ENCODE results near the gene RPGRIP1. TPM values are rescaled to one million over a fixed set of nuclear protein-coding genes. Genes with fewer than 3 reads are reported as not detected.
A peak's percentile ranks its signal among the peaks of the same experiment; 100 is the strongest.

Gene RPGRIP1
- polyA plus RNA-seq, 1 donor: 0.49 TPM

- DNase-seq: no peak
- H3K4me1 ChIP-seq (ENCODE audit: control insufficient read depth, insufficient read depth, low read length): peaks cover 4% of the 10 kb centered on the region
Observed at GRCh38 chr14:21258005-21258888, 21.6 kb upstream of the RPGRIP1 start.

DNA sequence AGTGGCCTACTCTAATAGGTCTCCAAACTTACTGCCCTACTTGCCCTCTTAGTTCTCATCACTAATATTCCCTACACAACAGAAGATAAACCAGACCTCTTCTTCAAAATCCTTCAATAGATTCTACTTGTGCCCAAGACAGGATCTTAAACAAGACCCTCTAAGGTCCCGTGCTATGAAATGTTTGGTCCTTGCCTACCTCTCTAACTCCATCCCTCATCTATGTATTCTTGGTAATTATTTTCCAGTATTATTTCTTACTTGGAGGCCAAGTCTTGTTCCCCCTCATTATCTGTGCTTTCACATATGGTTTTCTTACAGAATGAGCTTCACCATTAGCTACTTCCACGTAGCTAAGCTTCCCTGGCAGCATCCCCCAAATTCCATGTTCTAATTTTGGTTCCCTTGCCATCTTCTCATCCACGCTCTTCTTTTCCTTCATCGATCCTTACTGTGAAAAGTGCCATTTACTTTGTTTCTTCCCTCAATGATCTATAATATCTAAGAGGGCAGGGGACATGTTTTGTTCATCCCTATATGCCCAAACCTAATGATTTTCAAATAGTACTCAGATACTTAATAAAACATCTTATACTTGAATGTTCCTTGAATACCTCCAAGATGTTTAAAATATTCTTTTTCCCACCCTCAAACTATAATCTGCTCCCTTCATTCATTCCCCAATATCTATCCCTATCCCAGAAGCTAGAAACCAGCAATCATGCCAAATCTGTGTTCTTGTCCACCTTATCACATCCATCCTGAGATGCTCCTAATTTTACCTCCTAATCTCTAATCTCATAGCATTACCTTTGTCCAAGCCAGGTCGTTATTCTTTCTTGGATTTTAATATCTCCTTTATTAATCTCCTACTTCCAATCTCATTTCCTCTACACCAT is 20.7 kb upstream of the RPGRIP1 start:
- Histone ChIP-seq H3K9me3 (ENCODE audit: control insufficient read depth, low read depth, low read length) (no peaks in the 10 kb centered on the region), H3K36me3 (ENCODE audit: control insufficient read depth, insufficient read depth, low read length) (peaks cover 81% of the 10 kb centered on the region), H3K4me1 (ENCODE audit: control insufficient read depth, insufficient read depth, low read length) (peaks cover 4% of the 10 kb centered on the region), H3K27ac (ENCODE audit: low read length) (no peak overlapping the region), H3K4me3 (ENCODE audit: low read length) (no peak overlapping the region), H3K27me3 (ENCODE audit: control insufficient read depth, insufficient read depth, low read length) (no peaks in the 10 kb centered on the region)
- 93% methylated on average over 4 of the region's 5 CpGs for WGBS (ENCODE audit: insufficient coverage, low lambda C conversion rate)
- DNase-seq: no peak

More at GRCh38 chr14:21258005-21258888, 21.6 kb upstream of the RPGRIP1 start:
- Histone ChIP-seq H3K36me3 (ENCODE audit: control insufficient read depth, insufficient read depth, low read length) (peaks cover 76% of the 10 kb centered on the region), H3K27me3 (ENCODE audit: control insufficient read depth, insufficient read depth, low read length) (no peaks in the 10 kb centered on the region), H3K27ac (ENCODE audit: low read length) (no peak overlapping the region), H3K4me3 (ENCODE audit: low read length) (no peak overlapping the region), H3K9me3 (ENCODE audit: control insufficient read depth, low read depth, low read length) (no peaks in the 10 kb centered on the region)
- WGBS (ENCODE audit: insufficient coverage, low lambda C conversion rate): no CpG with 5 or more reads among the region's 10 CpGs

DNA sequence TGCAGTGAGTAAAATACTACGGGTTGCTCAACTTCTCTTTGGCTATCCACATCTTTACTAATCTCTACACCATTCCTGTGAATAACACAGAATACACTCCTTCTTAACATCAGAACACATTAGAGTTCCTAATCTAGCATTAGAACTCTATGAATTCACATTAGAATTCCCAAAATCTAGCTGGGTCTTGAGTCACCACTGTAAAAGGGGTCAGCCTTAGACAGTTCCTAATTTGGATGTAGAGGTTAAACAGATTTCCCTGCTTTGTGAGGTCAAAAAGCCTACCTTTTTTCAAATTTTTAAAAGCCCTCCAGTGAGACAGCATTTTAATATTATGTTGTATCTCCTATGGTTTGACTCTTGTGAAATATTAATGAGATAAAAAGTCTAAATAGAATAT is 18.1 kb upstream of the RPGRIP1 start:
- H3K27me3 ChIP-seq (ENCODE audit: control insufficient read depth, insufficient read depth, low read length): no peaks in the 10 kb centered on the region
- H3K27ac ChIP-seq (ENCODE audit: low read length): no peak overlapping the region
- no peaks in the 10 kb centered on the region for H3K9me3 ChIP-seq (ENCODE audit: control insufficient read depth, low read depth, low read length)
- peaks cover 79% of the 10 kb centered on the region for H3K36me3 ChIP-seq (ENCODE audit: control insufficient read depth, insufficient read depth, low read length)
- no peak overlapping the region for H3K4me3 ChIP-seq (ENCODE audit: low read length)
- no peak for DNase-seq
- H3K4me1 ChIP-seq (ENCODE audit: control insufficient read depth, insufficient read depth, low read length): peaks cover 7% of the 10 kb centered on the region
- 80% methylated on average over 1 of the region's 1 CpG for WGBS (ENCODE audit: insufficient coverage, low lambda C conversion rate)

GRCh38 chr14:21262410-21262809 is 17.5 kb upstream of the RPGRIP1 start:
- H3K4me3 ChIP-seq (ENCODE audit: low read length): no peak overlapping the region
- WGBS (ENCODE audit: insufficient coverage, low lambda C conversion rate): 67% methylated on average over 1 of the region's 3 CpGs

DNA sequence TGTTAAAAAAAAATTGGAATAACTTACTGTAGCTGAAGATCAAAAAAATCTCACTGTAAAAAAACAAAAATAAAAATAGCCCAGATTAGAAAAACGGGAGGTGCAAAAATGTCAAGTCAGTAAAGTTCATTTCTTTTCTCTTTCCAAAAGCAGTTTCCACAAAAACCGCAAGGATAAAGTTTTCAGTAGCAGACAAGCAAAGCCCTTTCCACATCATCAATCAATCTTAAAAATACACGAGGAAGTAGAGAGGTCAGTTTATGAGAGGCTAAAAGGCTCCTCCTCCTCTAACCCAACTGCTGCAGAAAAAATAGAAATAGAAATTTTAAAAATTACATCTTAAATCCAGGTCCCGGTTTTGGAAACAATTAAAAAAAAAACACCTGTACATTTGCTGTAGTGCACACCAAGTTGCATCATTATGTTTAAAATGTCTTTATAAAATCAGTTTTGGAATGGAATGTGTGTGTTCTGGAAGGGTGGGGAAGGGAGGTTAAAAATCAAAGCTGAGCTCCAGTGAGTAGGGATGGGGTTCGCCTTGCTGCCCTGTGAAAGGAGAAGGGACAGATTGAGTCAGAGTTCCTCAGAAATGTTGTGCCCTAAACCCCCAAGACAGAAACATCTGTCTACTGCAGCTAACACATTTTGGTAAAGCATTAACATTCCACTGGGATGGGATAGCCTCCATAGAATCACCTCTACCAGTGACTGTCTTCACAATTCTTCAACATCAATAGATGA is 16.4 kb upstream of the RPGRIP1 start:
- Histone ChIP-seq H3K27me3 (ENCODE audit: control insufficient read depth, insufficient read depth, low read length) (no peaks in the 10 kb centered on the region), H3K4me3 (ENCODE audit: low read length) (no peak overlapping the region), H3K9me3 (ENCODE audit: control insufficient read depth, low read depth, low read length) (no peaks in the 10 kb centered on the region), H3K36me3 (ENCODE audit: control insufficient read depth, insufficient read depth, low read length) (peaks cover 69% of the 10 kb centered on the region), H3K4me1 (ENCODE audit: control insufficient read depth, insufficient read depth, low read length) (peaks cover 7% of the 10 kb centered on the region), H3K27ac (ENCODE audit: low read length) (no peak overlapping the region)
- 13% methylated on average over 1 of the region's 5 CpGs for WGBS (ENCODE audit: insufficient coverage, low lambda C conversion rate)
- no peak for DNase-seq

More at GRCh38 chr14:21262410-21262809, 17.5 kb upstream of the RPGRIP1 start:
- H3K36me3 ChIP-seq (ENCODE audit: control insufficient read depth, insufficient read depth, low read length): peaks cover 77% of the 10 kb centered on the region
- no peak overlapping the region for H3K27ac ChIP-seq (ENCODE audit: low read length)
- DNase-seq: no peak
- H3K4me1 ChIP-seq (ENCODE audit: control insufficient read depth, insufficient read depth, low read length): peaks cover 7% of the 10 kb centered on the region
- H3K27me3 ChIP-seq (ENCODE audit: control insufficient read depth, insufficient read depth, low read length): no peaks in the 10 kb centered on the region
- no peaks in the 10 kb centered on the region for H3K9me3 ChIP-seq (ENCODE audit: control insufficient read depth, low read depth, low read length)

DNA sequence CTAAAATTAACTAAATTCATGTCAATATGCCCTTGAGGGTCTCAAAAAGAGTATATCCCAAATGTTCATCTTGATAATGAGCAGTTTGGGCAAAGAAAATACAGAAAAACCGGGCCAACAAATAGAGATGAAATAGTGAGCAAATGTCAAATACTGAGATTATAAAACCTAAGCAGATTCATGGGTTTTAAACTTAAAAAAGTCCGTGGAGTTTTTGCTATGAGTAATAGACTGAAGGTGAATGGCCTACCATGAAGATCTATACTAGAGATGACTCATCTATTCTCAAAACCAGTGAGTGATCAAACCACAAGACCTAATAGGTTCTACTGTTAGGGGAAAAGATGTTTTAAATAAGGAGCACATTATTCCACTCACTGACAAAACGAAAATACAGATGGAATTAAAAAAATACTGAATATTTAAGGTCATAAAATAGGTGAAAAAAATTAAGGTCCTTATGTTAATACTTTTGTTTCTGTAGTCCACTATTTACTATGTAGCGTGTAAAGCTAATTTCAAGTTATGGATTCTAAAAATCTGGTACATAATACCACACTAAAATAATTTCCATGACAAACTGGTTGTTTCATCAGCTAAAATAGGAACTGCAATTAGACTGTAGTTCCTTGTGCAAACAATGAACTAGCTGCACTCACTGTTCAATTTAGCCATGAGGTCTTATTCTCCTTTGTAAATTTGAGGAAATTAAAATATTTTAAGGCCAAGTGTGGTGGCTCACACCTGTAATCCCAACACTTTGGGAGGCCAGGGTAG is 15.7 kb upstream of the RPGRIP1 start:
- DNase-seq: no peak
- H3K27me3 ChIP-seq (ENCODE audit: control insufficient read depth, insufficient read depth, low read length): no peaks in the 10 kb centered on the region
- H3K27ac ChIP-seq (ENCODE audit: low read length): no peak overlapping the region
- H3K36me3 ChIP-seq (ENCODE audit: control insufficient read depth, insufficient read depth, low read length): peaks cover 62% of the 10 kb centered on the region
- peaks cover 7% of the 10 kb centered on the region for H3K4me1 ChIP-seq (ENCODE audit: control insufficient read depth, insufficient read depth, low read length)
- H3K9me3 ChIP-seq (ENCODE audit: control insufficient read depth, low read depth, low read length): no peaks in the 10 kb centered on the region
- 51% methylated on average over 3 of the region's 4 CpGs for WGBS (ENCODE audit: insufficient coverage, low lambda C conversion rate)
- no peak overlapping the region for H3K4me3 ChIP-seq (ENCODE audit: low read length)

- no peaks in the 10 kb centered on the region for H3K9me3 ChIP-seq (ENCODE audit: control insufficient read depth, low read depth, low read length)
- no CpG with 5 or more reads among the region's 10 CpGs for WGBS (ENCODE audit: insufficient coverage, low lambda C conversion rate)
- no peak for DNase-seq
- H3K4me1 ChIP-seq (ENCODE audit: control insufficient read depth, insufficient read depth, low read length): peaks cover 11% of the 10 kb centered on the region
- no peaks in the 10 kb centered on the region for H3K27me3 ChIP-seq (ENCODE audit: control insufficient read depth, insufficient read depth, low read length)
- peak overlapping the region; percentile 87 for H3K4me3 ChIP-seq (ENCODE audit: low read length)
- peak overlapping the region; percentile 10 for H3K27ac ChIP-seq (ENCODE audit: low read length)
- H3K36me3 ChIP-seq (ENCODE audit: control insufficient read depth, insufficient read depth, low read length): peaks cover 39% of the 10 kb centered on the region
Observed at GRCh38 chr14:21267431-21267845, 12.4 kb upstream of the RPGRIP1 start.

- Histone ChIP-seq H3K4me3 (ENCODE audit: low read length) (peak overlapping the region; percentile 87), H3K36me3 (ENCODE audit: control insufficient read depth, insufficient read depth, low read length) (peaks cover 33% of the 10 kb centered on the region), H3K27me3 (ENCODE audit: control insufficient read depth, insufficient read depth, low read length) (no peaks in the 10 kb centered on the region), H3K9me3 (ENCODE audit: control insufficient read depth, low read depth, low read length) (no peaks in the 10 kb centered on the region), H3K27ac (ENCODE audit: low read length) (peak overlapping the region; percentile 94), H3K4me1 (ENCODE audit: control insufficient read depth, insufficient read depth, low read length) (peaks cover 8% of the 10 kb centered on the region)
- peak; percentile 34 to 67 for DNase-seq
- 3% methylated on average over 6 of the region's 16 CpGs for WGBS (ENCODE audit: insufficient coverage, low lambda C conversion rate)
Observed at GRCh38 chr14:21267886-21268616, 11.8 kb upstream of the RPGRIP1 start.

- H3K4me1 ChIP-seq (ENCODE audit: control insufficient read depth, insufficient read depth, low read length): peaks cover 8% of the 10 kb centered on the region
- H3K9me3 ChIP-seq (ENCODE audit: control insufficient read depth, low read depth, low read length): no peaks in the 10 kb centered on the region
- WGBS (ENCODE audit: insufficient coverage, low lambda C conversion rate): no CpG with 5 or more reads among the region's 24 CpGs
Observed at GRCh38 chr14:21268617-21269251, 11.1 kb upstream of the RPGRIP1 start.

More at GRCh38 chr14:21268617-21269251, 11.1 kb upstream of the RPGRIP1 start:
- Histone ChIP-seq H3K27me3 (ENCODE audit: control insufficient read depth, insufficient read depth, low read length) (no peaks in the 10 kb centered on the region), H3K4me3 (ENCODE audit: low read length) (peak overlapping the region; percentile 87), H3K36me3 (ENCODE audit: control insufficient read depth, insufficient read depth, low read length) (peaks cover 27% of the 10 kb centered on the region), H3K27ac (ENCODE audit: low read length) (peak overlapping the region; percentile 94)
- peak; percentile 57 to 66 for DNase-seq
